GM23338 (cell line): ENCODE measurements around the gene LFNG.

Source experiments
- EZH2 ChIP-seq: fragments of 200-600 bp; sonication (generic); IDR thresholded peaks from one replicate; pipeline ENCODE4 v1.8.0; 2017; ENCODE audit warnings: antibody characterized with exemption, mild to moderate bottlenecking, low read depth; ENCODE audit not compliant: unreplicated experiment
- EZH2phosphoT487 ChIP-seq: fragments of 200-600 bp; sonication (generic); IDR thresholded peaks from one replicate; pipeline ENCODE4 v1.8.1; 2018; ENCODE audit warnings: antibody characterized with exemption; ENCODE audit not compliant: unreplicated experiment
- TF ChIP-seq, protein P1 (sequence below), 2 experiments: fragments of 200-600 bp in 1 of 2; sonication (generic) in 1 of 2; conservative IDR thresholded peaks; 2 replicates each; pipeline versions ENCODE4 v1.5.1 to v1.6.1; 2016 to 2017; ENCODE audit warnings: antibody characterized with exemption in 2 of 2, low read depth in 2 of 2, mild to moderate bottlenecking in 2 of 2, moderate library complexity in 1 of 2
- TF ChIP-seq, protein P2 (sequence below): IDR thresholded peaks from 2 replicates; pipeline ENCODE4 v1.6.1; 2016; ENCODE audit warnings: antibody characterized with exemption

DNA sequence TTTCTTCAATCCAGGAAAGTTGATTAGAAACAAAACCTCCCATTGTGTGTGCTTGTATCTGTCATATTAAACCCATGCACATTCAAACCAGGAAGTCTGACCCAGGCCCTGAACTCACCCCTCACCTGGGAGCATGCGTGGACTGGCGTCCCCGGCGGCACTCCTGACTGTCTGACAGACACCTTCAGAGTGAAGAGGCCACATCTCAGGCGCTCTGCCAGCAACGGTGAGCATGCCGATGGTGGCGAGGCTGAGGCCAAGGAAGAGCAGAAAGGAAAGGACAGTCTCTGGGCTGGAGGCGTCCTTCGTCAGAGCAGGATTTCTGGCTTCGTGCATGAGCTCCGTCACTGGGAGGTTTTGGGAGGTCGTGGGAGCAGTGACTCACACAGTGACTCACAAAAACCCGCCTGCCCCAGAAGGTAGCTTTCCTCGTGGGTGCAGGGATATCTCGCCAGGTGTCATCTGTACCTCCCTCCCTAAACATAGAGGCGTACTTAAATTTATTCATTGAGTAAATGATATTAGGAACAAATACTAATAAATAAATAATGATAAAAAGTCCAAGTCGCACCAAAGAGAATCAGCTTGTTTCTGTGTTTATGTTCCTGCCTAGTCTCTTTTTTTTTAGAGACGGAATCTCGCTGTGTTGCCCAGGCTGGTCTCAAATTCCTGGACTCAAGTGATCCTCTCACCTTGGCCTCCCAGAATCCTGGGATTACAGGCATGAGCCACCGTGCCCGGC is 52.7 kb downstream of the LFNG start:
- TF ChIP-seq, protein P1, sequence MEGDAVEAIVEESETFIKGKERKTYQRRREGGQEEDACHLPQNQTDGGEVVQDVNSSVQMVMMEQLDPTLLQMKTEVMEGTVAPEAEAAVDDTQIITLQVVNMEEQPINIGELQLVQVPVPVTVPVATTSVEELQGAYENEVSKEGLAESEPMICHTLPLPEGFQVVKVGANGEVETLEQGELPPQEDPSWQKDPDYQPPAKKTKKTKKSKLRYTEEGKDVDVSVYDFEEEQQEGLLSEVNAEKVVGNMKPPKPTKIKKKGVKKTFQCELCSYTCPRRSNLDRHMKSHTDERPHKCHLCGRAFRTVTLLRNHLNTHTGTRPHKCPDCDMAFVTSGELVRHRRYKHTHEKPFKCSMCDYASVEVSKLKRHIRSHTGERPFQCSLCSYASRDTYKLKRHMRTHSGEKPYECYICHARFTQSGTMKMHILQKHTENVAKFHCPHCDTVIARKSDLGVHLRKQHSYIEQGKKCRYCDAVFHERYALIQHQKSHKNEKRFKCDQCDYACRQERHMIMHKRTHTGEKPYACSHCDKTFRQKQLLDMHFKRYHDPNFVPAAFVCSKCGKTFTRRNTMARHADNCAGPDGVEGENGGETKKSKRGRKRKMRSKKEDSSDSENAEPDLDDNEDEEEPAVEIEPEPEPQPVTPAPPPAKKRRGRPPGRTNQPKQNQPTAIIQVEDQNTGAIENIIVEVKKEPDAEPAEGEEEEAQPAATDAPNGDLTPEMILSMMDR (conservative IDR thresholded peaks at IDR 0.05; ENCODE audit: low read depth in 2 of 2), result no peak
- TF ChIP-seq EZH2, result no peak
- TF ChIP-seq EZH2phosphoT487, result no peak
- TF ChIP-seq, protein P2, sequence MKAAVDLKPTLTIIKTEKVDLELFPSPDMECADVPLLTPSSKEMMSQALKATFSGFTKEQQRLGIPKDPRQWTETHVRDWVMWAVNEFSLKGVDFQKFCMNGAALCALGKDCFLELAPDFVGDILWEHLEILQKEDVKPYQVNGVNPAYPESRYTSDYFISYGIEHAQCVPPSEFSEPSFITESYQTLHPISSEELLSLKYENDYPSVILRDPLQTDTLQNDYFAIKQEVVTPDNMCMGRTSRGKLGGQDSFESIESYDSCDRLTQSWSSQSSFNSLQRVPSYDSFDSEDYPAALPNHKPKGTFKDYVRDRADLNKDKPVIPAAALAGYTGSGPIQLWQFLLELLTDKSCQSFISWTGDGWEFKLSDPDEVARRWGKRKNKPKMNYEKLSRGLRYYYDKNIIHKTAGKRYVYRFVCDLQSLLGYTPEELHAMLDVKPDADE, result no peak
